Measurements from ENCODE around the gene TTC9C.
"Not testable (repeated sequence)": the region's sequence is repeated elsewhere in the genome, so short reads cannot be mapped to it uniquely, and the experiment has no call there.

TTC9C gene

GRCh38 chr11:62728171-62728988 is at the start of gene TTC9C:
Gene TTC9C, plus strand, starts transcription at chr11:62728486. Its CDS starts 363 bp downstream, at chr11:62728849.
- DNase-seq, result peak; percentile 93

- DNase-seq, result peak; percentile 87
These were observed 49.3 kb upstream of the TTC9C start, which contains the start of gene UBXN1 for GRCh38 chr11:62678770-62679696. Gene UBXN1, minus strand, starts transcription at chr11:62679073. Its CDS starts 150 bp downstream, at chr11:62678923.

- peak; percentile 56 for DNase-seq
These were observed 47.5 kb upstream of the TTC9C start for GRCh38 chr11:62680825-62681240.

GRCh38 chr11:62682518-62682917 is 45.8 kb upstream of the TTC9C start:
- no peak for DNase-seq

- DNase-seq, result no peak
These were observed 40.5 kb upstream of the TTC9C start for GRCh38 chr11:62687508-62688396.

GRCh38 chr11:62688491-62688890 is 39.8 kb upstream of the TTC9C start:
- no peak for DNase-seq

GRCh38 chr11:62689421-62690183 is 38.7 kb upstream of the TTC9C start, which contains the start of gene LRRN4CL:
Gene LRRN4CL, minus strand, starts transcription at chr11:62689530. Its CDS starts 1,022 bp downstream, at chr11:62688508.
- DNase-seq, result no peak

- DNase-seq, result not testable (repeated sequence)
These were observed 34.7 kb upstream of the TTC9C start for GRCh38 chr11:62693624-62694023.

- DNase-seq, result peak; percentile 72
These were observed 33.7 kb upstream of the TTC9C start for GRCh38 chr11:62694455-62695167.

GRCh38 chr11:62702246-62702645 is 26.0 kb upstream of the TTC9C start:
- DNase-seq, result no peak

- not testable (repeated sequence) for DNase-seq
These were observed 24.4 kb upstream of the TTC9C start for GRCh38 chr11:62703921-62704320.

GRCh38 chr11:62705413-62705812 is 22.9 kb upstream of the TTC9C start:
- DNase-seq, result no peak

- DNase-seq, result peak; percentile 94
These were observed 22.1 kb upstream of the TTC9C start for GRCh38 chr11:62705880-62706849.

- no peak for DNase-seq
These were observed 21.4 kb upstream of the TTC9C start for GRCh38 chr11:62706850-62707247.

GRCh38 chr11:62707277-62707861 is 20.9 kb upstream of the TTC9C start, which contains the start of the genes BSCL2 and GNG3:
Gene BSCL2, minus strand, starts transcription at chr11:62707424. Its CDS starts 229 bp downstream, at chr11:62707195.
Gene GNG3, plus strand, starts transcription at chr11:62707676. Its CDS starts 620 bp downstream, at chr11:62708296.
- no peak for DNase-seq

- no peak for DNase-seq
These were observed 19.9 kb upstream of the TTC9C start for GRCh38 chr11:62708392-62708791.

- no peak for DNase-seq
These were observed 19.5 kb upstream of the TTC9C start for GRCh38 chr11:62708793-62709192.

GRCh38 chr11:62709247-62710000 is 18.9 kb upstream of the TTC9C start:
- no peak for DNase-seq
